A549 (cell line): ENCODE data around the gene CHRNB2. TPM values are rescaled to one million over a fixed set of nuclear protein-coding genes. Genes with fewer than 3 reads are reported as not detected.

Experiments
- ATAC-seq, 2 experiments: fragments of 200-7000 bp in 1 of 2; fragments of >200 bp in 1 of 2; cut with Nextera tagmentation in 1 of 2; cut with Tn5 transposase in 1 of 2; 3 replicates each; pipeline versions ENCODE4 v1.8.0 to v1.9.1; 2018 to 2020; ENCODE audit warnings: mild to moderate bottlenecking in 1 of 2, moderate library complexity in 1 of 2
- CTCF ChIA-PET: fragments of 300-600 bp; sonication (Branson Sonifier 250); formaldehyde crosslinking; extraction: SDS; loops from one replicate; lab custom pipeline; 2021; ENCODE audit warnings: antibody characterized with exemption, inconsistent platforms; lab: Yijun Ruan, JAX
- POLR2A ChIA-PET: fragments of 350-600 bp; formaldehyde crosslinking; extraction: SDS; loops from one replicate; lab custom pipeline; 2021; ENCODE audit warnings: antibody characterized with exemption, inconsistent platforms; lab: Yijun Ruan, JAX
- DNase-seq, 2 experiments: peaks; one replicate each; pipeline versions ENCODE4 v3.0.0 to v3.0.0-alpha.2; 2011 to 2016; ENCODE audit warnings: low read depth in 1 of 2, low spot score in 1 of 2
- FAIRE-seq: peaks from 2 replicates; lab custom pipeline; 2011; peaks lifted over from hg19 to GRCh38; lab: Jason Lieb, UNC
- H3K27ac ChIP-seq, 2 experiments: fragments of >200 bp; sonication (Bioruptor Twin); formaldehyde crosslinking; 3 replicates each; pipeline ENCODE4 v1.5.1; 2016 to 2017
- H3K4me1 ChIP-seq: fragments of >200 bp; sonication (Bioruptor Twin); formaldehyde crosslinking; 3 replicates; pipeline ENCODE4 v1.6.1; 2016
- H3K4me2 ChIP-seq: fragments of >200 bp; sonication (Bioruptor Twin); formaldehyde crosslinking; 3 replicates; pipeline ENCODE4 v1.6.1; 2016
- H3K4me3 ChIP-seq: fragments of >200 bp; sonication (Bioruptor Twin); formaldehyde crosslinking; 3 replicates; pipeline ENCODE4 v1.5.1; 2016
- H3K9me3 ChIP-seq: fragments of >200 bp; sonication (Bioruptor Twin); formaldehyde crosslinking; 3 replicates; pipeline ENCODE4 v1.6.1; 2016
- EHMT2 ChIP-seq: fragments of 200-600 bp; sonication (generic); IDR thresholded peaks from 2 replicates; pipeline ENCODE4 v1.6.1; 2016; ENCODE audit warnings: antibody characterized with exemption, low read depth, mild to moderate bottlenecking, moderate library complexity
- EP300 ChIP-seq, 2 experiments: fragments of >200 bp; sonication (Bioruptor Twin); formaldehyde crosslinking; IDR thresholded peaks; 2 replicates in 1 of 2; 3 replicates in 1 of 2; pipeline ENCODE4 v1.6.1; 2016 to 2017
- ESRRA ChIP-seq: fragments of 150-350 bp; IDR thresholded peaks from 2 replicates; pipeline ENCODE4 v1.6.1; 2014; ENCODE audit warnings: mild to moderate bottlenecking, low read length, borderline replicate concordance
- FOSL2 ChIP-seq, 2 experiments: fragments of 450-650 bp in 1 of 2; fragments of >200 bp in 1 of 2; sonication (Bioruptor Twin) in 1 of 2; formaldehyde crosslinking; IDR thresholded peaks; 2 replicates each; pipeline versions ENCODE4 v1.5.0 to v1.6.1; 2016 to 2020; ENCODE audit warnings: mild to moderate bottlenecking in 1 of 2, moderate library complexity in 1 of 2
- GATA3 ChIP-seq: IDR thresholded peaks from 2 replicates; pipeline ENCODE4 v1.6.1; 2012; ENCODE audit warnings: borderline replicate concordance
- HEYL ChIP-seq: fragments of 250-450 bp; sonication (Bioruptor Pico); IDR thresholded peaks from 2 replicates; pipeline ENCODE4 v1.8.0; 2021; ENCODE audit warnings: mild to moderate bottlenecking, moderate library complexity
- HMGXB4 ChIP-seq: fragments of 250-450 bp; sonication (Bioruptor Pico); IDR thresholded peaks from 2 replicates; pipeline ENCODE4 v1.5.0; 2021; ENCODE audit warnings: mild to moderate bottlenecking, moderate library complexity, borderline replicate concordance
- HOXB5 ChIP-seq: fragments of 250-450 bp; sonication (Bioruptor Pico); IDR thresholded peaks from 2 replicates; pipeline ENCODE4 v1.5.0; 2020; ENCODE audit warnings: mild to moderate bottlenecking, moderate library complexity
- JUN ChIP-seq, 2 experiments: fragments of >200 bp; sonication (Bioruptor Twin); formaldehyde crosslinking; IDR thresholded peaks; 2 replicates in 1 of 2; 3 replicates in 1 of 2; pipeline ENCODE4 v1.6.1; 2016 to 2017
- MAFK ChIP-seq: fragments of 450-650 bp; IDR thresholded peaks from 2 replicates; pipeline ENCODE4 v1.6.1; 2014; ENCODE audit not compliant: partially characterized antibody
- MAZ ChIP-seq: fragments of 150-350 bp; IDR thresholded peaks from 2 replicates; pipeline ENCODE4 v1.6.1; 2014; ENCODE audit warnings: antibody characterized with exemption, low read depth, low read length, borderline replicate concordance
- NFE2L2 ChIP-seq: fragments of 150-350 bp; conservative IDR thresholded peaks from 2 replicates; pipeline ENCODE4 v1.6.1; 2014; ENCODE audit warnings: low read length
- NR3C1 ChIP-seq: fragments of >200 bp; sonication (Bioruptor Twin); formaldehyde crosslinking; IDR thresholded peaks from 3 replicates; pipeline ENCODE4 v1.6.1; 2017
- PHF8 ChIP-seq: fragments of 200-600 bp; sonication (generic); IDR thresholded peaks from 2 replicates; pipeline ENCODE4 v1.6.1; 2016; ENCODE audit warnings: low read depth, mild to moderate bottlenecking, antibody characterized with exemption, moderate library complexity, borderline replicate concordance
- REST ChIP-seq: fragments of 200-600 bp; sonication (generic); IDR thresholded peaks from 2 replicates; pipeline ENCODE4 v1.6.1; 2016; ENCODE audit warnings: antibody characterized with exemption, mild to moderate bottlenecking, moderate library complexity
- RNF2 ChIP-seq: fragments of 200-600 bp; sonication (generic); IDR thresholded peaks from 2 replicates; pipeline ENCODE4 v1.6.1; 2016; ENCODE audit warnings: low read depth, mild to moderate bottlenecking, antibody characterized with exemption, moderate library complexity, borderline replicate concordance
- SMC3 ChIP-seq: fragments of >200 bp; sonication (Bioruptor Twin); formaldehyde crosslinking; IDR thresholded peaks from 3 replicates; pipeline ENCODE4 v1.6.1; 2018; ENCODE audit warnings: inconsistent platforms
- TFCP2L1 ChIP-seq: fragments of 250-450 bp; sonication (Bioruptor Pico); IDR thresholded peaks from 2 replicates; pipeline ENCODE4 v1.5.0; 2021; ENCODE audit warnings: mild to moderate bottlenecking
- ZFP36 ChIP-seq: fragments of 450-650 bp; IDR thresholded peaks from 2 replicates; pipeline ENCODE4 v1.6.1; 2014; ENCODE audit warnings: borderline replicate concordance; ENCODE audit not compliant: partially characterized antibody
- WGBS: methylation state at CpG from one replicate; pipeline ENCODE4 v1.1.6; 2017; ENCODE audit errors: missing lambda C conversion rate; 5-methylcytosine and 5-hydroxymethylcytosine counted together
- polyA plus RNA-seq, 4 experiments: library from polyadenylated mRNA; depleted of rRNA in 3 of 4; stranded (reverse); fragments of >200 nt; fragmentation: RNase III in 1 of 4; extraction: RNeasy Plus Mini Kit Qiagen cat#74134 plus additional on column Dnase treatment in 1 of 4; gene quantifications; 2 replicates in 3 of 4; 3 replicates in 1 of 4; pipeline ENCODE4 v1.2.3, GENCODE V29; 2011 to 2017
- TF ChIP-seq, protein P1 (sequence below): IDR thresholded peaks from 2 replicates; pipeline ENCODE4 v1.6.1; 2012
- TF ChIP-seq, protein P2 (sequence below): IDR thresholded peaks from 2 replicates; pipeline ENCODE4 v1.6.1; 2012; ENCODE audit warnings: low read depth, borderline replicate concordance
- TF ChIP-seq, protein P3 (sequence below): fragments of 250-450 bp; sonication (Bioruptor Pico); IDR thresholded peaks from 2 replicates; pipeline ENCODE4 v1.5.0; 2020; ENCODE audit warnings: low read depth, mild to moderate bottlenecking, moderate library complexity

CHRNB2 gene
- polyA plus RNA-seq, 2 of the 4 experiments (the other 2 are of a cell fraction): 0.21 TPM

GRCh38 chr1:154614247-154614646 lies 46.7 kb downstream of the CHRNB2 start:
- no peak for FAIRE-seq
- H3K4me3 ChIP-seq: no peak overlapping the region
- DNase-seq: no peak
- CTCF ChIA-PET: no interaction called here
- POLR2A ChIA-PET: no interaction called here
- H3K4me2 ChIP-seq: no peak overlapping the region
- H3K27ac ChIP-seq: no peak overlapping the region
- TF ChIP-seq, protein P1, sequence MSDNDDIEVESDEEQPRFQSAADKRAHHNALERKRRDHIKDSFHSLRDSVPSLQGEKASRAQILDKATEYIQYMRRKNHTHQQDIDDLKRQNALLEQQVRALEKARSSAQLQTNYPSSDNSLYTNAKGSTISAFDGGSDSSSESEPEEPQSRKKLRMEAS: no peak
- TF ChIP-seq TFCP2L1 (CRISPR knock-in tag): no peak
- TF ChIP-seq, all 56 proteins: peak for 0
- ATAC-seq: peak in 1 of 2 experiments; percentile 41; a peak in 2 of 6 replicates
- Histone ChIP-seq H3K4me1 (peaks cover 7% of the 10 kb centered on the region), H3K9me3 (no peaks in the 10 kb centered on the region)
- WGBS: 97% methylated on average over 4 of the region's 4 CpGs

GRCh38 chr1:154614901-154615300 lies 47.3 kb downstream of the CHRNB2 start:
- Histone ChIP-seq H3K4me3 (no peak overlapping the region), H3K27ac (no peak overlapping the region), H3K4me1 (peaks cover under 1% of the 10 kb centered on the region; the same call in 1 of the 3 replicates), H3K4me2 (no peak overlapping the region), H3K9me3 (no peaks in the 10 kb centered on the region)
- ATAC-seq (peak; percentile 59 to 65; a peak in 3 of 6 replicates), FAIRE-seq (no peak), DNase-seq (no peak)
- ChIA-PET POLR2A (no interaction called here), CTCF (interaction anchor here (1.5 kb wide), 1 partner anchor 9 kb away, joined by 6 read pairs; no protein-coding TSS in a partner anchor)
- TF ChIP-seq ESRRA: no peak
- TF ChIP-seq JUN (IDR thresholded peaks at IDR 0.05): no peak
- no peak for TF ChIP-seq MAFK
- no peak for TF ChIP-seq GATA3
- TF ChIP-seq MAZ: no peak
- TF ChIP-seq EP300 (IDR thresholded peaks at IDR 0.05): no peak
- no peak for TF ChIP-seq RNF2
- TF ChIP-seq HEYL (CRISPR knock-in tag): no peak
- no peak for TF ChIP-seq HOXB5
- TF ChIP-seq, protein P2, sequence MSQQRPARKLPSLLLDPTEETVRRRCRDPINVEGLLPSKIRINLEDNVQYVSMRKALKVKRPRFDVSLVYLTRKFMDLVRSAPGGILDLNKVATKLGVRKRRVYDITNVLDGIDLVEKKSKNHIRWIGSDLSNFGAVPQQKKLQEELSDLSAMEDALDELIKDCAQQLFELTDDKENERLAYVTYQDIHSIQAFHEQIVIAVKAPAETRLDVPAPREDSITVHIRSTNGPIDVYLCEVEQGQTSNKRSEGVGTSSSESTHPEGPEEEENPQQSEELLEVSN: no peak
- no peak for TF ChIP-seq EHMT2
- TF ChIP-seq FOSL2 (IDR thresholded peaks at IDR 0.05): no peak
- TF ChIP-seq FOSL2 (CRISPR knock-in tag; IDR thresholded peaks at IDR 0.05): no peak
- TF ChIP-seq SMC3: no peak
- no peak for TF ChIP-seq REST
- TF ChIP-seq PHF8: no peak
- no peak for TF ChIP-seq NR3C1
- TF ChIP-seq NFE2L2: no peak
- TF ChIP-seq, protein P3, sequence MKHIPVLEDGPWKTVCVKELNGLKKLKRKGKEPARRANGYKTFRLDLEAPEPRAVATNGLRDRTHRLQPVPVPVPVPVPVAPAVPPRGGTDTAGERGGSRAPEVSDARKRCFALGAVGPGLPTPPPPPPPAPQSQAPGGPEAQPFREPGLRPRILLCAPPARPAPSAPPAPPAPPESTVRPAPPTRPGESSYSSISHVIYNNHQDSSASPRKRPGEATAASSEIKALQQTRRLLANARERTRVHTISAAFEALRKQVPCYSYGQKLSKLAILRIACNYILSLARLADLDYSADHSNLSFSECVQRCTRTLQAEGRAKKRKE (CRISPR knock-in tag): no peak
- TF ChIP-seq HMGXB4 (CRISPR knock-in tag): no peak
- TF ChIP-seq ZFP36: no peak
- WGBS: 90% methylated on average over 6 of the region's 6 CpGs
